Measurements from ENCODE around the gene MAML2. TPM values are rescaled to one million over a fixed set of nuclear protein-coding genes. Genes with fewer than 3 reads are reported as not detected.
"Not testable (repeated sequence)": the region's sequence is repeated elsewhere in the genome, so short reads cannot be mapped to it uniquely, and the experiment has no call there.

The MAML2 gene
- total and polyA plus RNA-seq, 4 donors = 3.8 to 41.8 (median 13.7) TPM

- TF ChIP-seq, protein P1, sequence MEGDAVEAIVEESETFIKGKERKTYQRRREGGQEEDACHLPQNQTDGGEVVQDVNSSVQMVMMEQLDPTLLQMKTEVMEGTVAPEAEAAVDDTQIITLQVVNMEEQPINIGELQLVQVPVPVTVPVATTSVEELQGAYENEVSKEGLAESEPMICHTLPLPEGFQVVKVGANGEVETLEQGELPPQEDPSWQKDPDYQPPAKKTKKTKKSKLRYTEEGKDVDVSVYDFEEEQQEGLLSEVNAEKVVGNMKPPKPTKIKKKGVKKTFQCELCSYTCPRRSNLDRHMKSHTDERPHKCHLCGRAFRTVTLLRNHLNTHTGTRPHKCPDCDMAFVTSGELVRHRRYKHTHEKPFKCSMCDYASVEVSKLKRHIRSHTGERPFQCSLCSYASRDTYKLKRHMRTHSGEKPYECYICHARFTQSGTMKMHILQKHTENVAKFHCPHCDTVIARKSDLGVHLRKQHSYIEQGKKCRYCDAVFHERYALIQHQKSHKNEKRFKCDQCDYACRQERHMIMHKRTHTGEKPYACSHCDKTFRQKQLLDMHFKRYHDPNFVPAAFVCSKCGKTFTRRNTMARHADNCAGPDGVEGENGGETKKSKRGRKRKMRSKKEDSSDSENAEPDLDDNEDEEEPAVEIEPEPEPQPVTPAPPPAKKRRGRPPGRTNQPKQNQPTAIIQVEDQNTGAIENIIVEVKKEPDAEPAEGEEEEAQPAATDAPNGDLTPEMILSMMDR (IDR thresholded peaks at IDR 0.05; ENCODE audit: control extremely low read depth, extremely low read depth) = no peak
- Histone ChIP-seq H3K36me3 (ENCODE audit: control insufficient read depth in 4 of 4, insufficient read depth in 4 of 4, low read length in 4 of 4) (no peaks in the 10 kb centered on the region), H3K27ac (ENCODE audit: low read depth in 1 of 2, low read length in 1 of 2) (no peak overlapping the region), H3K4me3 (no peak overlapping the region), H3K27me3 (ENCODE audit: control insufficient read depth in 3 of 3, insufficient read depth in 3 of 3, low read length in 2 of 3) (no peaks in the 10 kb centered on the region), H3K9me3 (ENCODE audit: control insufficient read depth in 4 of 4, insufficient read depth in 3 of 4, low read length in 3 of 4) (no peaks in the 10 kb centered on the region), H3K9ac (ENCODE audit: insufficient read depth in 1 of 2, low read length in 2 of 2) (no peak overlapping the region), H3K4me1 (ENCODE audit: control insufficient read depth in 5 of 5, insufficient read depth in 5 of 5, low read length in 5 of 5) (peaks cover 1 to 21% (median 13%) of the 10 kb centered on the region in 5 donors)
- DNase-seq = no peak
- ATAC-seq (ENCODE audit: insufficient read depth, low FRiP score) = no peak
- WGBS, 2 donors = 96 to 97% methylated on average over 1 of the region's 1 CpG
Observed at GRCh38 chr11:96186806-96187205, 156.2 kb downstream of the MAML2 start.

- no peak for ATAC-seq (ENCODE audit: insufficient read depth, low FRiP score)
- no peaks in the 10 kb centered on the region for H3K36me3 ChIP-seq (ENCODE audit: control insufficient read depth in 4 of 4, insufficient read depth in 4 of 4, low read length in 4 of 4)
- no peaks in the 10 kb centered on the region for H3K9me3 ChIP-seq (ENCODE audit: control insufficient read depth in 4 of 4, insufficient read depth in 3 of 4, low read length in 3 of 4)
- WGBS, 2 donors = 68 to 82% methylated on average over 4 of the region's 4 CpGs
- H3K27ac ChIP-seq (ENCODE audit: low read depth in 1 of 2, low read length in 1 of 2) = no peak overlapping the region
- TF ChIP-seq, protein P1 (IDR thresholded peaks at IDR 0.05; ENCODE audit: control extremely low read depth, extremely low read depth) = no peak
- H3K27me3 ChIP-seq (ENCODE audit: control insufficient read depth in 3 of 3, insufficient read depth in 3 of 3, low read length in 2 of 3) = no peaks in the 10 kb centered on the region
- H3K9ac ChIP-seq (ENCODE audit: insufficient read depth in 1 of 2, low read length in 2 of 2) = no peak overlapping the region
- no peak overlapping the region for H3K4me3 ChIP-seq
- H3K4me1 ChIP-seq (ENCODE audit: control insufficient read depth in 5 of 5, insufficient read depth in 5 of 5, low read length in 5 of 5) = peaks cover 1 to 17% (median 13%) of the 10 kb centered on the region in 5 donors
- DNase-seq = no peak
Observed at GRCh38 chr11:96185220-96185768, 157.7 kb downstream of the MAML2 start.

GRCh38 chr11:96180937-96181336, 162.1 kb downstream of the MAML2 start:
- not testable (repeated sequence) for H3K4me3 ChIP-seq; H3K36me3 ChIP-seq (ENCODE audit: control insufficient read depth in 4 of 4, insufficient read depth in 4 of 4, low read length in 4 of 4); H3K27me3 ChIP-seq (ENCODE audit: control insufficient read depth in 3 of 3, insufficient read depth in 3 of 3, low read length in 2 of 3); H3K4me1 ChIP-seq (ENCODE audit: control insufficient read depth in 5 of 5, insufficient read depth in 5 of 5, low read length in 5 of 5); H3K27ac ChIP-seq (ENCODE audit: low read depth in 1 of 2, low read length in 1 of 2); DNase-seq; ATAC-seq (ENCODE audit: insufficient read depth, low FRiP score); H3K9me3 ChIP-seq (ENCODE audit: control insufficient read depth in 4 of 4, insufficient read depth in 3 of 4, low read length in 3 of 4); H3K9ac ChIP-seq (ENCODE audit: insufficient read depth in 1 of 2, low read length in 2 of 2)
- 91 to 96% methylated on average over 3 to 4 of the region's 4 CpGs for WGBS, 2 donors

DNA sequence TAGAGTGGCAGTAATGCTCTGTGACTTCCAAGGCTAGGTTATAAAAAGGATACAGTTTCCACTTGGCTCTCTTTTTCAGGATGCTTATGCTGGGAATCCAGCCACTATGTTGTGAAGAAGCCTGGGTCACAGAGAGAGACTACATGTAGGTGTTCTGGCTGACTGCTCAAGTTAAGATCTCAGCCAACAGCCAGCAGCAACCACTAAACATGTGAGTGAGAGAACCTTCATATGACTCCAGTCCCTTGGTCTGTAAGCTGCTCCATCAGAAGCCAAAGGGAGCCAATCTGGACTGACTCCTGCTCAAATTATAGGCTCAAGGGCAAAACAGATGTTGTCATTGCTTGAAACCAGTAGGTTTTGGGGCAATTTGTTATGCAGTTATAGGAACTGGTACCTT, 162.7 kb downstream of the MAML2 start:
- DNase-seq (no peak), ATAC-seq (ENCODE audit: insufficient read depth, low FRiP score) (no peak)
- Histone ChIP-seq H3K36me3 (ENCODE audit: control insufficient read depth in 4 of 4, insufficient read depth in 4 of 4, low read length in 4 of 4) (peaks cover 0 to 3% (median 0%) of the 10 kb centered on the region in 4 donors), H3K27ac (ENCODE audit: low read depth in 1 of 2, low read length in 1 of 2) (no peak overlapping the region), H3K9me3 (ENCODE audit: control insufficient read depth in 4 of 4, insufficient read depth in 3 of 4, low read length in 3 of 4) (no peaks in the 10 kb centered on the region), H3K4me3 (no peak overlapping the region), H3K27me3 (ENCODE audit: control insufficient read depth in 3 of 3, insufficient read depth in 3 of 3, low read length in 2 of 3) (no peaks in the 10 kb centered on the region), H3K4me1 (ENCODE audit: control insufficient read depth in 5 of 5, insufficient read depth in 5 of 5, low read length in 5 of 5) (peaks cover 0 to 2% (median 0%) of the 10 kb centered on the region in 5 donors), H3K9ac (ENCODE audit: insufficient read depth in 1 of 2, low read length in 2 of 2) (no peak overlapping the region)
- TF ChIP-seq, protein P1 (IDR thresholded peaks at IDR 0.05; ENCODE audit: control extremely low read depth, extremely low read depth) = no peak
